Tibial nerve (tissue), 4 donors: ENCODE data around the gene XPC.

Source experiments
- CTCF ChIP-seq, 5 experiments: fragments of 200-600 bp in 3 of 5; fragments of 450-650 bp in 2 of 5; sonication (generic) in 3 of 5; IDR thresholded peaks; one replicate each; pipeline ENCODE4 v1.5.1; 2016 to 2019; ENCODE audit warnings: antibody characterized with exemption in 5 of 5, mild to moderate bottlenecking in 3 of 5, moderate library complexity in 2 of 5
- EP300 ChIP-seq, 2 donors: sonication (generic); formaldehyde crosslinking; IDR thresholded peaks; one replicate each; pipeline ENCODE4 v1.6.1; 2017; ENCODE audit warnings: antibody characterized with exemption in 2 of 2, mild to moderate bottlenecking in 1 of 2
- POLR2A ChIP-seq, 2 donors: fragments of 450-650 bp; IDR thresholded peaks; one replicate each; pipeline ENCODE4 v1.6.1; 2017; ENCODE audit warnings: antibody characterized with exemption in 2 of 2, mild to moderate bottlenecking in 2 of 2, moderate library complexity in 2 of 2

- TF ChIP-seq CTCF (IDR thresholded peaks at IDR 0.05) = no peak
- no peak for TF ChIP-seq EP300 (IDR thresholded peaks at IDR 0.05)
- no peak for TF ChIP-seq POLR2A (IDR thresholded peaks at IDR 0.05)
Observed at GRCh38 chr3:14179795-14180194, 1.4 kb upstream of the XPC start.
